HepG2 (cell line): ENCODE results near the gene ZFP62. TPM values are rescaled to one million over a fixed set of nuclear protein-coding genes. Genes with fewer than 3 reads are reported as not detected.
A peak's percentile ranks its signal among the peaks of the same experiment; 100 is the strongest.

Experiments used
- ARNT2 ChIP-seq: sonication (generic); formaldehyde crosslinking; IDR thresholded peaks from 2 replicates; pipeline ENCODE4 v1.8.0; 2022; ENCODE audit warnings: mild to moderate bottlenecking, low read depth, missing genetic modification reagents, moderate library complexity
- CAMTA2 ChIP-seq: sonication (generic); formaldehyde crosslinking; IDR thresholded peaks from 2 replicates; pipeline ENCODE4 v1.4.0; 2020; ENCODE audit warnings: mild to moderate bottlenecking, missing genetic modification reagents, borderline replicate concordance
- CBX1 ChIP-seq: IDR thresholded peaks from one replicate; pipeline ENCODE4 v1.6.1; 2016; ENCODE audit warnings: antibody characterized with exemption, low read depth
- CEBPG ChIP-seq: IDR thresholded peaks from 2 replicates; pipeline ENCODE4 v1.6.1; 2016
- DBP ChIP-seq: sonication (generic); formaldehyde crosslinking; IDR thresholded peaks from 2 replicates; pipeline ENCODE4 v1.4.0; 2020; ENCODE audit warnings: missing genetic modification reagents; ENCODE audit errors: not compliant biosample characterization
- DMAP1 ChIP-seq: IDR thresholded peaks from 2 replicates; pipeline ENCODE4 v1.6.1; 2016
- FOXA3 ChIP-seq: IDR thresholded peaks from 2 replicates; pipeline ENCODE4 v1.6.1; 2016; ENCODE audit warnings: missing genetic modification reagents, missing compliant biosample characterization
- FOXC1 ChIP-seq: sonication (generic); formaldehyde crosslinking; IDR thresholded peaks from 2 replicates; pipeline ENCODE4 v1.8.0; 2022; ENCODE audit warnings: mild to moderate bottlenecking, missing genetic modification reagents, borderline replicate concordance
- KDM2A ChIP-seq: sonication (generic); formaldehyde crosslinking; IDR thresholded peaks from 2 replicates; pipeline ENCODE4 v1.4.0; 2020; ENCODE audit warnings: low read depth, missing genetic modification reagents, borderline replicate concordance
- PHF20 ChIP-seq: sonication (generic); formaldehyde crosslinking; IDR thresholded peaks from 2 replicates; pipeline ENCODE4 v1.5.0; 2020; ENCODE audit warnings: mild to moderate bottlenecking, missing genetic modification reagents
- POLR2A ChIP-seq, 2 experiments: IDR thresholded peaks; 2 replicates each; pipeline ENCODE4 v1.6.1; 2011; ENCODE audit warnings: low read depth in 2 of 2, low read length in 2 of 2, mild to moderate bottlenecking in 1 of 2, moderate library complexity in 1 of 2; ENCODE audit not compliant: insufficient read depth in 1 of 2
- RNF2 ChIP-seq: fragments of 450-650 bp; conservative IDR thresholded peaks from 2 replicates; pipeline ENCODE4 v1.6.1; 2016; ENCODE audit warnings: low read depth
- SALL1 ChIP-seq: sonication (generic); formaldehyde crosslinking; IDR thresholded peaks from 2 replicates; pipeline ENCODE4 v1.8.0; 2022; ENCODE audit warnings: mild to moderate bottlenecking, missing genetic modification reagents
- SMAD9 ChIP-seq: sonication (generic); formaldehyde crosslinking; IDR thresholded peaks from 2 replicates; pipeline ENCODE4 v1.5.1; 2020; ENCODE audit warnings: mild to moderate bottlenecking, missing genetic modification reagents
- SMC3 ChIP-seq: IDR thresholded peaks from 2 replicates; pipeline ENCODE4 v1.6.1; 2011; ENCODE audit warnings: low read length, improper control_type of control experiment
- SMYD3 ChIP-seq: sonication (generic); formaldehyde crosslinking; IDR thresholded peaks from 2 replicates; pipeline ENCODE4 v1.8.1; 2023; ENCODE audit warnings: mild to moderate bottlenecking, missing genetic modification reagents
- TAF15 ChIP-seq: fragments of 200-400 bp; formaldehyde crosslinking; IDR thresholded peaks from one replicate; pipeline ENCODE4 v1.6.1; 2018; ENCODE audit warnings: mild to moderate bottlenecking, low read depth, low read length; ENCODE audit not compliant: poor library complexity, severe bottlenecking
- TCF7L2 ChIP-seq: IDR thresholded peaks from 2 replicates; pipeline ENCODE4 v1.6.1; 2011; ENCODE audit warnings: mild to moderate bottlenecking, low read depth, low read length, moderate library complexity
- TERF1 ChIP-seq: sonication (generic); formaldehyde crosslinking; IDR thresholded peaks from 2 replicates; pipeline ENCODE4 v1.8.0; 2022; ENCODE audit warnings: mild to moderate bottlenecking, missing genetic modification reagents, moderate library complexity
- THAP7 ChIP-seq: sonication (generic); formaldehyde crosslinking; IDR thresholded peaks from 2 replicates; pipeline ENCODE4 v1.8.1; 2023; ENCODE audit warnings: mild to moderate bottlenecking, missing genetic modification reagents
- ZNF33A ChIP-seq: sonication (generic); formaldehyde crosslinking; IDR thresholded peaks from 2 replicates; pipeline ENCODE4 v1.5.1; 2020; ENCODE audit warnings: missing genetic modification reagents, mild to moderate bottlenecking, moderate library complexity, borderline replicate concordance
- ZNF510 ChIP-seq: sonication (generic); formaldehyde crosslinking; IDR thresholded peaks from 2 replicates; pipeline ENCODE4 v1.4.0; 2020; ENCODE audit warnings: low read depth, mild to moderate bottlenecking, missing genetic modification reagents
- ZNF556 ChIP-seq: sonication (generic); formaldehyde crosslinking; IDR thresholded peaks from 2 replicates; pipeline ENCODE4 v1.4.0; 2020; ENCODE audit warnings: mild to moderate bottlenecking, missing genetic modification reagents, borderline replicate concordance
- ZNF660 ChIP-seq: sonication (generic); formaldehyde crosslinking; IDR thresholded peaks from 2 replicates; pipeline ENCODE4 v1.5.1; 2020; ENCODE audit warnings: mild to moderate bottlenecking, low read depth, missing genetic modification reagents, borderline replicate concordance
- ZNF749 ChIP-seq: sonication (generic); formaldehyde crosslinking; IDR thresholded peaks from 2 replicates; pipeline ENCODE4 v1.8.0; 2022; ENCODE audit warnings: mild to moderate bottlenecking, missing genetic modification reagents, moderate library complexity, borderline replicate concordance
- ZNF891 ChIP-seq: sonication (generic); formaldehyde crosslinking; IDR thresholded peaks from 2 replicates; pipeline ENCODE4 v1.5.0; 2020; ENCODE audit warnings: mild to moderate bottlenecking, missing genetic modification reagents
- ZSCAN5A ChIP-seq: sonication (generic); formaldehyde crosslinking; IDR thresholded peaks from 2 replicates; pipeline ENCODE4 v1.8.0; 2022; ENCODE audit warnings: mild to moderate bottlenecking, missing genetic modification reagents, borderline replicate concordance
- polyA plus RNA-seq, 8 experiments: library from polyadenylated mRNA; depleted of rRNA in 3 of 8; stranded (reverse) in 7 of 8; unstranded in 1 of 8; fragments of >200 nt; fragmentation: Illumina TruSeq in 4 of 8; extraction: Trizol in 4 of 8; gene quantifications; 2 replicates each; pipeline versions ENCODE4 v1.2.1 to v1.2.3, GENCODE V29; 2011 to 2016; ENCODE audit warnings: low read depth in 4 of 8, missing spikeins in 1 of 8, mixed read lengths in 1 of 8; ENCODE audit not compliant: insufficient read depth in 1 of 8
- total RNA-seq, 5 experiments: library from RNA; depleted of rRNA; stranded (reverse); fragments of >200 nt; fragmentation: Illumina TruSeq; extraction: Trizol; gene quantifications; 2 replicates each; pipeline ENCODE4 v1.2.3, GENCODE V29; 2016; ENCODE audit warnings: low read depth in 1 of 5

ZFP62 gene
- total and polyA plus RNA-seq, 2 of the 13 experiments (the other 11 are each of a cell fraction or from before 2014, with no cell fraction given) = 8.2 to 19.4 TPM

- TF ChIP-seq SMYD3 (no peak), PHF20 (peak; percentile 38; the same call in 1 of the 2 replicates), CEBPG (CRISPR knock-in tag) (peak; percentile 77), DBP (CRISPR knock-in tag) (no peak), ZNF660 (no peak), POLR2A (IDR thresholded peaks at IDR 0.05; ENCODE audit: insufficient read depth in 1 of 2, low read depth in 2 of 2, low read length in 2 of 2) (peak in 1 of 2 experiments; percentile 76; a peak in 1 of 4 replicates), ZNF556 (no peak), ZNF749 (CRISPR knock-in tag) (no peak; the same call in 1 of the 2 replicates), SMAD9 (CRISPR knock-in tag) (no peak), KDM2A (CRISPR knock-in tag) (peak; percentile 49; the same call in 1 of the 2 replicates), FOXA3 (CRISPR knock-in tag) (no peak), CBX1 (no peak), FOXC1 (CRISPR knock-in tag) (peak; percentile 47; the same call in 1 of the 2 replicates), SMC3 (no peak), ARNT2 (CRISPR knock-in tag) (peak; percentile 67; the same call in 1 of the 2 replicates), ZSCAN5A (CRISPR knock-in tag) (no peak), ZNF33A (CRISPR knock-in tag) (no peak), TAF15 (no peak), THAP7 (CRISPR knock-in tag) (0 out of 2 replicates have a peak, but pooled peaks have one; percentile 19), CAMTA2 (0 out of 2 replicates have a peak, but pooled peaks have one; percentile 31), RNF2 (no peak), TERF1 (no peak), SALL1 (CRISPR knock-in tag) (peak; percentile 60), DMAP1 (CRISPR knock-in tag) (0 out of 2 replicates have a peak, but pooled peaks have one; percentile 60), ZNF891 (CRISPR knock-in tag) (no peak; the same call in 1 of the 2 replicates), TCF7L2 (no peak), ZNF510 (CRISPR knock-in tag) (0 out of 2 replicates have a peak, but pooled peaks have one; percentile 42)
Observed at GRCh38 chr5:180802325-180803180, 58.5 kb downstream of the ZFP62 start, which contains the start of gene MGAT1 (continued).
